Measurements from ENCODE around the gene TMPRSS6. TPM values are rescaled to one million over a fixed set of nuclear protein-coding genes. Genes with fewer than 3 reads are reported as not detected.

The TMPRSS6 gene
- total and polyA plus RNA-seq, 2 experiments from 2014 or later, result 0.05 TPM; not detected in 1

GRCh38 chr22:37017356-37017755, 92.2 kb downstream of the TMPRSS6 start:
- DNase-seq, result no peak
- Histone ChIP-seq H3K4me2 (ENCODE audit: unreplicated experiment) (no peak overlapping the region), H4K20me1 (ENCODE audit: insufficient read depth) (no peaks in the 10 kb centered on the region), H3K27me3 (replicated peaks; ENCODE audit: insufficient read depth) (no peaks in the 10 kb centered on the region), H3K27ac (no peak overlapping the region), H2AFZ (no peak overlapping the region), H3K4me3 (no peak overlapping the region), H3K9me3 (ENCODE audit: low read depth) (no peaks in the 10 kb centered on the region), H3K4me1 (ENCODE audit: insufficient read depth) (0 out of 2 replicates have a peak, but pooled peaks cover 5% of the 10 kb centered on the region), H3K9me2 (ENCODE audit: insufficient read depth) (no peaks in the 10 kb centered on the region), H3F3A (ENCODE audit: insufficient read depth) (no peaks in the 10 kb centered on the region), H3K79me2 (ENCODE audit: insufficient read depth) (peaks cover 15% of the 10 kb centered on the region), H3K36me3 (ENCODE audit: low read depth) (no peaks in the 10 kb centered on the region), H3K9ac (no peak overlapping the region)
- in situ Hi-C loops (cut with MboI), result no loop called here
- no peak for TF ChIP-seq EZH2 (IDR thresholded peaks at IDR 0.05; ENCODE audit: insufficient read depth, poor library complexity, severe bottlenecking)
- no peak for TF ChIP-seq EZH2phosphoT487 (IDR thresholded peaks at IDR 0.05; ENCODE audit: insufficient read depth, low read depth)
- WGBS, 2 experiments (ENCODE audit: low coverage in 1 of 2, low lambda C conversion rate in 2 of 2, missing lambda C conversion rate in 2 of 2), result 96 to 98% methylated on average over 10 of the region's 10 CpGs

- 0 out of 2 replicates have a peak, but pooled peaks cover 5% of the 10 kb centered on the region for H3K4me1 ChIP-seq (ENCODE audit: insufficient read depth)
- H4K20me1 ChIP-seq (ENCODE audit: insufficient read depth), result no peaks in the 10 kb centered on the region
- no peak for TF ChIP-seq EZH2 (IDR thresholded peaks at IDR 0.05; ENCODE audit: insufficient read depth, poor library complexity, severe bottlenecking)
- no peak for TF ChIP-seq EZH2phosphoT487 (IDR thresholded peaks at IDR 0.05; ENCODE audit: insufficient read depth, low read depth)
- no peak overlapping the region for H3K4me2 ChIP-seq (ENCODE audit: unreplicated experiment)
- no peaks in the 10 kb centered on the region for H3F3A ChIP-seq (ENCODE audit: insufficient read depth)
- peaks cover 10% of the 10 kb centered on the region for H3K79me2 ChIP-seq (ENCODE audit: insufficient read depth)
- H3K27ac ChIP-seq, result no peak overlapping the region
- DNase-seq, result no peak
- H2AFZ ChIP-seq, result no peak overlapping the region
- H3K36me3 ChIP-seq (ENCODE audit: low read depth), result no peaks in the 10 kb centered on the region
- no peaks in the 10 kb centered on the region for H3K9me3 ChIP-seq (ENCODE audit: low read depth)
- no peaks in the 10 kb centered on the region for H3K9me2 ChIP-seq (ENCODE audit: insufficient read depth)
- 89 to 93% methylated on average over 14 of the region's 14 CpGs for WGBS, 2 experiments (ENCODE audit: low coverage in 1 of 2, low lambda C conversion rate in 2 of 2, missing lambda C conversion rate in 2 of 2)
- H3K4me3 ChIP-seq, result no peak overlapping the region
- in situ Hi-C loops (cut with MboI), result no loop called here
- H3K9ac ChIP-seq, result no peak overlapping the region
- no peaks in the 10 kb centered on the region for H3K27me3 ChIP-seq (replicated peaks; ENCODE audit: insufficient read depth)
Observed at GRCh38 chr22:37016134-37016910, 93.2 kb downstream of the TMPRSS6 start.

- Histone ChIP-seq H3K36me3 (ENCODE audit: low read depth) (no peaks in the 10 kb centered on the region), H3K9me2 (ENCODE audit: insufficient read depth) (no peaks in the 10 kb centered on the region), H4K20me1 (ENCODE audit: insufficient read depth) (no peaks in the 10 kb centered on the region), H3F3A (ENCODE audit: insufficient read depth) (no peaks in the 10 kb centered on the region), H3K4me2 (ENCODE audit: unreplicated experiment) (no peak overlapping the region), H3K4me1 (ENCODE audit: insufficient read depth) (0 out of 2 replicates have a peak, but pooled peaks cover 4% of the 10 kb centered on the region), H2AFZ (no peak overlapping the region), H3K9me3 (ENCODE audit: low read depth) (no peaks in the 10 kb centered on the region), H3K9ac (no peak overlapping the region), H3K27me3 (replicated peaks; ENCODE audit: insufficient read depth) (no peaks in the 10 kb centered on the region), H3K4me3 (no peak overlapping the region), H3K79me2 (ENCODE audit: insufficient read depth) (peaks cover 4% of the 10 kb centered on the region), H3K27ac (no peak overlapping the region)
- no peak for TF ChIP-seq EZH2phosphoT487 (IDR thresholded peaks at IDR 0.05; ENCODE audit: insufficient read depth, low read depth)
- no peak for TF ChIP-seq EZH2 (IDR thresholded peaks at IDR 0.05; ENCODE audit: insufficient read depth, poor library complexity, severe bottlenecking)
- in situ Hi-C loops (cut with MboI), result no loop called here
- no peak for DNase-seq
- 92 to 95% methylated on average over 4 of the region's 4 CpGs for WGBS, 2 experiments (ENCODE audit: low coverage in 1 of 2, low lambda C conversion rate in 2 of 2, missing lambda C conversion rate in 2 of 2)
Observed at GRCh38 chr22:37015587-37015878, 94.0 kb downstream of the TMPRSS6 start.

Other genes starting within 250 kb of the TMPRSS6 start
- not detected in 2 replicates for gene NCF4, start 248.7 kb downstream of the TMPRSS6 start, total RNA-seq (2014; rRNA removed; shearing (Covaris generic))
- gene NCF4, start 248.7 kb downstream of the TMPRSS6 start, polyA plus RNA-seq (2016; fragmentation: Nextera tagmentation; extraction: Ambion mirVana), result 0.18 TPM in 1 of 2 replicates, not detected in the other
- 4.1 and 4.4 TPM in 2 replicates for gene CSF2RB, start 196.1 kb downstream of the TMPRSS6 start, total RNA-seq (2014; rRNA removed; shearing (Covaris generic))
- 2.3 and 2.6 TPM in 2 replicates for gene CSF2RB, start 196.1 kb downstream of the TMPRSS6 start, polyA plus RNA-seq (2016; fragmentation: Nextera tagmentation; extraction: Ambion mirVana)
- 44.5 and 46.7 TPM in 2 replicates for gene TST, start 90.3 kb downstream of the TMPRSS6 start, total RNA-seq (2014; rRNA removed; shearing (Covaris generic))
- 16.9 and 17.2 TPM in 2 replicates for gene TST, start 90.3 kb downstream of the TMPRSS6 start, polyA plus RNA-seq (2016; fragmentation: Nextera tagmentation; extraction: Ambion mirVana)
- gene MPST, start 90.0 kb downstream of the TMPRSS6 start, total RNA-seq (2014; rRNA removed; shearing (Covaris generic)), result 68.2 and 72.0 TPM in 2 replicates
- gene MPST, start 90.0 kb downstream of the TMPRSS6 start, polyA plus RNA-seq (2016; fragmentation: Nextera tagmentation; extraction: Ambion mirVana), result 48.5 and 50.1 TPM in 2 replicates
- 54.8 and 59.6 TPM in 2 replicates for gene KCTD17, start 58.0 kb downstream of the TMPRSS6 start, total RNA-seq (2014; rRNA removed; shearing (Covaris generic))
- gene KCTD17, start 58.0 kb downstream of the TMPRSS6 start, polyA plus RNA-seq (2016; fragmentation: Nextera tagmentation; extraction: Ambion mirVana), result 41.6 and 45.7 TPM in 2 replicates
- not detected in 2 replicates for gene IL2RB, start 40.2 kb upstream of the TMPRSS6 start, total RNA-seq (2014; rRNA removed; shearing (Covaris generic))
- 0.15 and 0.19 TPM in 2 replicates for gene IL2RB, start 40.2 kb upstream of the TMPRSS6 start, polyA plus RNA-seq (2016; fragmentation: Nextera tagmentation; extraction: Ambion mirVana)
- gene C1QTNF6, start 78.5 kb upstream of the TMPRSS6 start, total RNA-seq (2014; rRNA removed; shearing (Covaris generic)), result 3.4 and 4.0 TPM in 2 replicates
- 8.9 and 9.8 TPM in 2 replicates for gene C1QTNF6, start 78.5 kb upstream of the TMPRSS6 start, polyA plus RNA-seq (2016; fragmentation: Nextera tagmentation; extraction: Ambion mirVana)
- not detected in 2 replicates for gene SSTR3, start 102.8 kb upstream of the TMPRSS6 start, total RNA-seq (2014; rRNA removed; shearing (Covaris generic))
- gene SSTR3, start 102.8 kb upstream of the TMPRSS6 start, polyA plus RNA-seq (2016; fragmentation: Nextera tagmentation; extraction: Ambion mirVana), result not detected in 2 replicates
- 32.8 and 35.1 TPM in 2 replicates for gene RAC2, start 134.6 kb upstream of the TMPRSS6 start, total RNA-seq (2014; rRNA removed; shearing (Covaris generic))
- gene RAC2, start 134.6 kb upstream of the TMPRSS6 start, polyA plus RNA-seq (2016; fragmentation: Nextera tagmentation; extraction: Ambion mirVana), result 34.9 and 36.3 TPM in 2 replicates
- not detected in 2 replicates for gene CYTH4, start 172.8 kb upstream of the TMPRSS6 start, total RNA-seq (2014; rRNA removed; shearing (Covaris generic))
- not detected in 2 replicates for gene CYTH4, start 172.8 kb upstream of the TMPRSS6 start, polyA plus RNA-seq (2016; fragmentation: Nextera tagmentation; extraction: Ambion mirVana)